ENCODE measurements around the gene KCTD1. TPM values are rescaled to one million over a fixed set of nuclear protein-coding genes. Genes with fewer than 3 reads are reported as not detected.

Gene KCTD1
- 13.4 TPM for polyA plus RNA-seq (2013, experiment 1 of 2; ENCODE audit: insufficient read length)
- polyA plus RNA-seq (2013, experiment 2 of 2; ENCODE audit: insufficient read length): 14.2 TPM

- peak; percentile 91 for DNase-seq
Measured at GRCh38 chr18:26548415-26549262, at the start of gene KCTD1. KCTD1 (minus strand) TSS chr18:26548553; CDS start chr18:26548536, 17 bp downstream.

- no peak for DNase-seq
Measured at GRCh38 chr18:26593365-26594320, 45.3 kb upstream of the KCTD1 start.

GRCh38 chr18:26584745-26585144, 36.4 kb upstream of the KCTD1 start:
- DNase-seq: no peak

DNA sequence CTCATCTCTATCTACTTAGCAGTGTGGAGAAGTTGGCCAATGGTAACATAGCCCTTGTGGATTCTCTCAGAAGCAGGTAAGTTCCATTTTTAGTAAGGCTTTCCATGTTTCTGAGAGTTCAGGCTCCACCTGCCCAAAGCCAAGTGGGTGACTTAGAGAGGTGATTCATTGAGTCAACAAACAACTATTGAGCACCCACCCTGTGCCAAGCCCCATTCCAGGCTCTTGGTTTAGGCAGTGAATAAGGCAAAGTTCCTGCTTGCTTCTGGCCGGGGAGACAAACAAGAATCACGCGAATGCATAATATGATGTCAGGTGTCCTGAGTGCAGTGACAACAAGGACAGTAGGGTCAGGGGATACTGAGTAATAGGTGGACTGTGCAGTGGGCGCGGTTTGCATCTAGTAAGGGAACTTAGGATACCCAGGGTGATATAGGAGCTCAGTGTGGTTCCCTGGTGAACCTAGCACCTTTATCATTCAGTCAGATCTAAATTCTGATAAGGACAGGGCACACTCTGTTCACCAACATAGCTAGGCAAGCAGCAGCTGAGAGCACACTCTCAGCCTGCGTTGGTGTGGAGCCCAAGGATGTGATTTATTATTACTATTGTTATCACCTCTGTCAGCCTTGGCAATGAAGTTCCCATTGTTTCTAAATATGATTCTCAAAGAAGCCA, 31.7 kb upstream of the KCTD1 start:
- no peak for DNase-seq

GRCh38 chr18:26575865-26576217, 27.5 kb upstream of the KCTD1 start:
- no peak for DNase-seq

DNA sequence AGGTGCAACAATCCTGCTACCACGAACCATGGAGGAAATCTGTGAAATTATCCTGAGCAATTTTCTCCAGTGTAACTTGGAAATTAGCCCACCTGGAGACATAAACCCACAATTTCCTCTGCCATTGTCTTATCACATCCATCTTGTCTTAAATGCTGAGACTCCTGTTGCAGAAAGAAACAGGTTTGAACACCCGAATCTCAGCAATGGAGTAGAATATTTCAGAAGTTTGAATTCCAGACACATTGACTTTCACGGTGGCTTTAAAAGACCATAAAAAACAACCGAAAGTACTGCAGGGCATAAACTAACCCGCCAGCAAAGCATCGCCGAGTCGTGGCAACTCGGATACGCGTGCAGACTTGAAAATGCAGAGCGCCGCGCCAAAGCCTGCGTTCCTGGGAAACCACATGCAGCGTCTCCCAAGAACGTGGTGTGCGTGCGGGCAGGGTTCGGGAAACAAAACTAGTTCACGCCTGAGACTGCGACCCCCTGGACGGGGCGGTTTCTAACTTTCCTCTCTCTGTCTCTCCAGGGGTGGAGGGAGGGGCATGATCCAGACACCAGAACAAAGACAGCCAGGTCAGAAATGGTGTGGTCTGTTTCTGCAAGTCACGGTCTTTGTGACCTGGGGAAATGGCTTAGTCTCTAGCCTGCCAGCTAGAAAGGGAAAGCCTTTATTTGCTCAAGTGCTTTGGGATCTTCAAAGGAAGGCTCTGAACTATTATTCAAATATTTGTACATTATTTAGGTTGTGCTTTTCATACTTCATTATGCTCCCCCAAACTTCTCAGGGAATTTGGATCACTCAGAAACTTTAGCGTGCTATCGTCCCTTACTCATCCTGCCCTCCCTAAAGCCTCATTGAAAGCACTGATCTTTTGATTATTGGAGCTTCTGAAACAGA, 26.9 kb upstream of the KCTD1 start:
- peak; percentile 68 for DNase-seq

GRCh38 chr18:26568926-26569665, 20.7 kb upstream of the KCTD1 start:
- DNase-seq: no peak

DNA sequence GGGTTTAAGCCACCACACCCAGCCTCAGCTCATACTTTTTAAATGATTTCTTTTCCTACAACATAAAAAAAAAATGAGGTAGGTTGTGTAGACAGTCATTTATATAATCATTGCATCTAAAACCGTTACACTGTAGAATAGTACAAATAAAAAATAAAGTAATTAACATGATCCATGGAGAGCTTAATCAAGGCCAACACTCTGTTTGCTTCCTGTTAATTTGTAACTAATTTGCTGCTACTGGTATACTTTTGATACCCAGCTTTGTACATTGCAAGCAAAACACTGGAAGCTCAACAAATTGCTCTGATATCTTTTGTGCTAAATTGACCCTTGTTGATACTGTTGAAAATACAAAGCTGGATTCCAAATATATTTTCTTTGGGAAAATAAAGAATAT, 20.2 kb upstream of the KCTD1 start:
- no peak for DNase-seq

GRCh38 chr18:26566874-26567555, 18.7 kb upstream of the KCTD1 start:
- DNase-seq: no peak

DNA sequence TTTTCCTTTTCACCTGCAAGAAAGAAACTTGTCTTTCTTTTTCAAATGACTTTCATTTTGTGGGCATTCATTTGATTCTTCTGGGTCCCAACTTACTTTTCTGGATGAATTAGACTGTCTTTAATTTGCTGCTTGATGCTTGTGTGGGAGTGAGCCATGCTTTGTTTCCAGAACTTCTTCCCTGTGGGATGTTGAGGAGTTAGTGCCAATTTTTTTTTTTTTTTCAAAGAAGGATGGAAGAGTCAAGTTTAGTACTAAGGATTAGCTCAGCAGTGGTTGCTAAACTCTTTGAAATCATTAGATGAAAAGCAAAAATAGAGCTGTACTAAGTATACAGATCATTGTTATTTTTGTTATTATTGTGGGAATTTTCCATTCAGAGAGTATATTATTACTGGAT, 17.2 kb upstream of the KCTD1 start:
- DNase-seq: no peak

DNA sequence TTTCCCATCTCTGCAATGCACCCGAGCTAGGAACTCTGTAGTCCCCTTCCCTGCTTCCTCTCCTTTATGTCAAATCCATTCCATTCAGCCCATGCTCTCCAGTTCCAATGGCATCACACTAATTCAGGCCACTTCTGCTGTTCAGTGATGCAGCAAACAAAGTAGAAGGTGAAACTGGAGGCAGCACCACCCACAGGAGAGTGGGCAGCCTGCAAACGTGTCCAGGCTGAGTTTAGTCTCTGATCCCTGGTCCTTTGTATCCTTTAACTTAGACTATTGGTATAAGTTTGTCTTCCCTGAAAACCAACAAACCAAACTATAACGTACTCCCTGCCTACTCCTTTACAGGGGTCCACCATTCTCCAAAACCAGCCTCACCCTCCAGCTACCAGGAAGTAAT, 14.7 kb upstream of the KCTD1 start:
- no peak for DNase-seq

GRCh38 chr18:26562568-26562967, 14.2 kb upstream of the KCTD1 start:
- DNase-seq: no peak

DNA sequence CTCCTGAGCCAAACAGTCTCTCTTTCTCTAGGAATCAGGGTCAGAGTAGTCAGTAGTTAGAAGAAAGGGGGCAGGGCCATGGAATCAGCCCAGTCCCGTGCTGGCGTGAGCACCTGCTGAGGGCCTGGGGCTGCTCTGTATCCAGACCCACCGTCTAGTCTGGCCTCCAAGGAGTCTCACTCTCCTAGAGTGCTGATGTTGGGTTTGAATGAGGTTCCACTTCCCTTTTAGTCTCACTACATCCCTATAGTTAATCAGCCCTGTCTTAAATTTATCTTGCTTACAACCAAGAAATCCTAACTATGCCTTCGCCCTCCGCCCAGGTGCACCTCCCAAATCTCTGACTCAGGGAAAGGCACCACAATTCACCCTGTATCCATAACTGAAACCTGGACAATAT, 13.4 kb upstream of the KCTD1 start:
- no peak for DNase-seq

DNA sequence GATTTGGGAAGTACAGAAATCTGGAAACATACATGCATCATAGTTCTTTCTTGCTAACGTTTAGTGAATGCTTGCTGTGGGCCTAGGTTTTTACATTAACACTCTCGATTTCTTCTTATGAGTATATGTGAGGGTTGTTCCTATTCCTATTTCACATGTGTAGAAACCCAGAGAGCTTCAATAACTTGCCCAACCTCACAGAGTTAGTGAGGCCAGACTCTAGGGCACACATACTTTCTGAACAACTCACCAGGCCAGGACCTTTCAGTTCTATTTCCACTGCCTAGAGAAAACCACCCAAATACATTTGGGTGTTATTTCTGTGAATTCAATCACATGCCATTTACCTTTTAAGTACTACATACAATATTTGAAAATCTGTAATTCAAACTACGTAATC, 8.2 kb upstream of the KCTD1 start:
- DNase-seq: no peak

- DNase-seq: no peak
Measured at GRCh38 chr18:26555804-26556553, 7.6 kb upstream of the KCTD1 start.

- DNase-seq: no peak
Measured at GRCh38 chr18:26553943-26554342, 5.6 kb upstream of the KCTD1 start.

- DNase-seq: no peak
Measured at GRCh38 chr18:26551695-26552081, 3.3 kb upstream of the KCTD1 start.

- no peak for DNase-seq
Measured at GRCh38 chr18:26550998-26551694, 2.8 kb upstream of the KCTD1 start.
